GM19463 (cell line): Measurements from ENCODE around the gene DAPP1.
A peak's percentile ranks its signal among the peaks of the same experiment; 100 is the strongest.

Experiments
- ATAC-seq: cut with Tn5 transposase; IDR thresholded peaks from one replicate; pipeline ENCODE4 v1.9.1; 2021; ENCODE audit warnings: mild to moderate bottlenecking, moderate library complexity; ENCODE audit not compliant: unreplicated experiment

Gene DAPP1

GRCh38 chr4:99852199-99852749 lies 35.6 kb downstream of the DAPP1 start:
- no peak for ATAC-seq

- ATAC-seq = no peak
Observed at GRCh38 chr4:99853190-99853589, 36.6 kb downstream of the DAPP1 start.

- no peak for ATAC-seq
Observed at GRCh38 chr4:99853999-99854398, 37.4 kb downstream of the DAPP1 start.

GRCh38 chr4:99855678-99856077 lies 39.1 kb downstream of the DAPP1 start:
- ATAC-seq = peak; percentile 33

- ATAC-seq = no peak
Observed at GRCh38 chr4:99856166-99856565, 39.5 kb downstream of the DAPP1 start.

GRCh38 chr4:99857307-99857706 lies 40.7 kb downstream of the DAPP1 start:
- no peak for ATAC-seq

- ATAC-seq = peak; percentile 54
Observed at GRCh38 chr4:99859618-99860017, 43.0 kb downstream of the DAPP1 start.

GRCh38 chr4:99860521-99860920 lies 43.9 kb downstream of the DAPP1 start:
- no peak for ATAC-seq

- ATAC-seq = peak; percentile 70
Observed at GRCh38 chr4:99861120-99861905, 44.7 kb downstream of the DAPP1 start.

- no peak for ATAC-seq
Observed at GRCh38 chr4:99863804-99864203, 47.2 kb downstream of the DAPP1 start.

GRCh38 chr4:99868126-99868596 lies 51.5 kb downstream of the DAPP1 start:
- ATAC-seq = peak; percentile 79

GRCh38 chr4:99872570-99872969 lies 55.9 kb downstream of the DAPP1 start:
- ATAC-seq = no peak

GRCh38 chr4:99875071-99875470 lies 58.4 kb downstream of the DAPP1 start:
- ATAC-seq = no peak

GRCh38 chr4:99876946-99877345 lies 60.3 kb downstream of the DAPP1 start:
- no peak for ATAC-seq

GRCh38 chr4:99878604-99879003 lies 62.0 kb downstream of the DAPP1 start:
- peak; percentile 68 for ATAC-seq

GRCh38 chr4:99879458-99879857 lies 62.8 kb downstream of the DAPP1 start:
- ATAC-seq = no peak

- no peak for ATAC-seq
Observed at GRCh38 chr4:99885063-99885664, 68.5 kb downstream of the DAPP1 start.

GRCh38 chr4:99885687-99886086 lies 69.1 kb downstream of the DAPP1 start:
- ATAC-seq = no peak

GRCh38 chr4:99886146-99886545 lies 69.5 kb downstream of the DAPP1 start:
- no peak for ATAC-seq

GRCh38 chr4:99887837-99888236 lies 71.2 kb downstream of the DAPP1 start:
- ATAC-seq = no peak

GRCh38 chr4:99891351-99891750 lies 74.7 kb downstream of the DAPP1 start:
- ATAC-seq = no peak

- no peak for ATAC-seq
Observed at GRCh38 chr4:99893029-99893428, 76.4 kb downstream of the DAPP1 start.
